ENCODE data around the gene CSNK1D. TPM values are rescaled to one million over a fixed set of nuclear protein-coding genes. Genes with fewer than 3 reads are reported as not detected.

Gene CSNK1D
- total RNA-seq, 1 experiment from 2014 or later = 137 TPM

- H4K91ac ChIP-seq (ENCODE audit: insufficient read length, low read depth, low read length) = no peak overlapping the region
- no peak overlapping the region for H3T11ph ChIP-seq (ENCODE audit: low read length)
- no peaks in the 10 kb centered on the region; the same call in 1 of the 2 replicates for H3K4me1 ChIP-seq (ENCODE audit: insufficient read depth, low read length)
- Mint-ChIP-seq H3K27ac (no peak overlapping the region), H3K4me1 (peaks cover 15 to 41% of the 10 kb centered on the region in 2 experiments), H3K9me3 (no peaks in the 10 kb centered on the region), H3K27me3 (ENCODE audit: low read depth) (peaks cover 38% of the 10 kb centered on the region), H3K36me3 (ENCODE audit: insufficient read depth in 1 of 3, low read depth in 3 of 3) (no peaks in the 10 kb centered on the region), H3K4me3 (peak overlapping the region; percentile 70 to 85)
- peaks cover 6% of the 10 kb centered on the region for H3K23me2 ChIP-seq (ENCODE audit: insufficient read length, low read depth, low read length, poor library complexity, severe bottlenecking)
- no peak overlapping the region for H2BK15ac ChIP-seq (ENCODE audit: low read depth, low read length)
- H3K56ac ChIP-seq (ENCODE audit: insufficient read length, low read depth, low read length) = no peak overlapping the region
- no peak for DNase-seq
- H3K27me3 ChIP-seq (ENCODE audit: insufficient read depth, low read length) = no peaks in the 10 kb centered on the region
- no peaks in the 10 kb centered on the region for H3K9me3 ChIP-seq (ENCODE audit: control insufficient read depth, low read depth, low read length)
- no peak overlapping the region for H2AK5ac ChIP-seq (ENCODE audit: insufficient read length, low read length)
- H3K79me2 ChIP-seq (ENCODE audit: insufficient read depth, low read length) = no peaks in the 10 kb centered on the region
- H3K18ac ChIP-seq (ENCODE audit: insufficient read length, low read depth, low read length) = no peak overlapping the region
- no peak overlapping the region for H3K23ac ChIP-seq (ENCODE audit: insufficient read length, low read depth, low read length)
- no peak overlapping the region for H2BK12ac ChIP-seq (ENCODE audit: insufficient read length, low read depth, low read length)
- no CpG with 5 or more reads among the region's 15 CpGs for WGBS (ENCODE audit: extremely low coverage, insufficient read length, low lambda C conversion rate)
- no peak overlapping the region for H3K14ac ChIP-seq (ENCODE audit: insufficient read depth, low read length)
- peak overlapping the region; percentile 45 for H3K4me2 ChIP-seq (ENCODE audit: insufficient read depth, insufficient read length, low read length)
- H2BK5ac ChIP-seq (ENCODE audit: insufficient read length, low read length) = no peak overlapping the region
- no peak overlapping the region for H4K5ac ChIP-seq (ENCODE audit: insufficient read length, low read depth, low read length)
- no peaks in the 10 kb centered on the region for H3K79me1 ChIP-seq (ENCODE audit: insufficient read depth, low read depth, low read length, poor library complexity, severe bottlenecking)
- no peak for TF ChIP-seq CTCF (conservative IDR thresholded peaks at IDR 0.05)
- no peak overlapping the region for H2AFZ ChIP-seq (ENCODE audit: low read length)
- no peak overlapping the region for H2BK120ac ChIP-seq (ENCODE audit: low read depth, low read length, poor library complexity, severe bottlenecking)
- no peak overlapping the region for H4K8ac ChIP-seq (replicated peaks; ENCODE audit: insufficient read length, low read depth, low read length)
- H3K4ac ChIP-seq (ENCODE audit: low read depth, low read length) = no peak overlapping the region
- no peak overlapping the region for H3K9ac ChIP-seq (ENCODE audit: extremely low read depth, insufficient read length, low read length)
- no peak overlapping the region for H3K27ac ChIP-seq (ENCODE audit: insufficient read length, low read depth, low read length)
- H2BK20ac ChIP-seq (ENCODE audit: low read depth, low read length, poor library complexity, severe bottlenecking) = no peak overlapping the region
- H4K20me1 ChIP-seq (ENCODE audit: control insufficient read depth, insufficient read depth, insufficient read length) = no peaks in the 10 kb centered on the region
Observed at GRCh38 chr17:82294064-82294773, 20.7 kb upstream of the CSNK1D start.

Measured in H9 (cell line).